Islet of Langerhans (tissue), 1 donor: ENCODE results near the gene FAM227A.
A peak's percentile ranks its signal among the peaks of the same experiment; 100 is the strongest.

Experiments
- FAIRE-seq: peaks from one replicate; lab custom pipeline; 2011; peaks lifted over from hg19 to GRCh38; lab: Jason Lieb, UNC

FAM227A gene

GRCh38 chr22:38656256-38657044 lies at the start of gene FAM227A, which contains the start of gene CBY1:
Gene FAM227A, minus strand, starts transcription at chr22:38656392. Its CDS starts 6,224 bp downstream, at chr22:38650168.
Gene CBY1, plus strand, starts transcription at chr22:38656638. Its CDS starts 11,417 bp downstream, at chr22:38668055.
- no peak for FAIRE-seq

GRCh38 chr22:38705235-38706100 lies 49.3 kb upstream of the FAM227A start, which contains the start of gene GTPBP1:
Gene GTPBP1, plus strand, starts transcription at chr22:38705944. Its CDS starts 12 bp downstream, at chr22:38705956.
- FAIRE-seq, result peak; percentile 100

GRCh38 chr22:38704654-38705234 lies 48.6 kb upstream of the FAM227A start:
- FAIRE-seq, result no peak

GRCh38 chr22:38700789-38701628 lies 44.8 kb upstream of the FAM227A start, which contains the start of gene JOSD1:
Gene JOSD1, minus strand, starts transcription at chr22:38700943. Its CDS starts 956 bp downstream, at chr22:38699987.
- FAIRE-seq, result no peak

GRCh38 chr22:38700270-38700788 lies 44.1 kb upstream of the FAM227A start:
- no peak for FAIRE-seq

GRCh38 chr22:38699784-38700183 lies 43.6 kb upstream of the FAM227A start:
- no peak for FAIRE-seq

- FAIRE-seq, result no peak
Observed at GRCh38 chr22:38699143-38699542, 43.0 kb upstream of the FAM227A start.

- FAIRE-seq, result no peak
Observed at GRCh38 chr22:38698407-38699094, 42.4 kb upstream of the FAM227A start.

- FAIRE-seq, result no peak
Observed at GRCh38 chr22:38697425-38698089, 41.4 kb upstream of the FAM227A start.

GRCh38 chr22:38696606-38697424 lies 40.6 kb upstream of the FAM227A start:
- no peak for FAIRE-seq

- no peak for FAIRE-seq
Observed at GRCh38 chr22:38694940-38695339, 38.7 kb upstream of the FAM227A start.

GRCh38 chr22:38694049-38694448 lies 37.9 kb upstream of the FAM227A start:
- no peak for FAIRE-seq

GRCh38 chr22:38689651-38690050 lies 33.5 kb upstream of the FAM227A start:
- FAIRE-seq, result no peak

- FAIRE-seq, result no peak
Observed at GRCh38 chr22:38685761-38686160, 29.6 kb upstream of the FAM227A start.

- FAIRE-seq, result no peak
Observed at GRCh38 chr22:38684895-38685294, 28.7 kb upstream of the FAM227A start.

GRCh38 chr22:38681582-38682335 lies 25.6 kb upstream of the FAM227A start, which contains the start of gene TOMM22:
Gene TOMM22, plus strand, starts transcription at chr22:38681957. Its CDS starts 22 bp downstream, at chr22:38681979.
- no peak for FAIRE-seq

- FAIRE-seq, result no peak
Observed at GRCh38 chr22:38675833-38676232, 19.6 kb upstream of the FAM227A start.

- no peak for FAIRE-seq
Observed at GRCh38 chr22:38674888-38675287, 18.7 kb upstream of the FAM227A start.
